Measurements from ENCODE around the gene DYNLT5.
"Not testable (repeated sequence)": the region's sequence is repeated elsewhere in the genome, so short reads cannot be mapped to it uniquely, and the experiment has no call there.

DYNLT5 gene

DNA sequence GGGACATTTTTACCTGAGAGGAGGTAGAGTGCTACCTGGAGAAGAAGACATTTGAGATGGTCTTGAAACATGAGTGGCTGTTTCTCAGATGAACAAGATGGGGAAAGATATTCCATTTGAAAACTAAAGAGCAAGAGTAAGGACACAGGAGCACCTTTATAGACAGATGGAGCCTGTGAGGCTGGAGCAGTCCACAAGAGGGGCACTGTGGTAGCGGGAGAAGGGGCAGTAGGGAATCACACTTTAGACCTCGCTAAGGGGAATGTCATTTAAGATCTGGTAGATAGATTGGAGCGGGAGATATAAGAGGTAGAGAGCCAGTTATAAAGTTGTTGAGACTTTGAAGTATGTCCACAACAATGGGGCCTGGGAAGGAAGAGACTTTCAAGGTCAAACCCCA is 23.4 kb downstream of the DYNLT5 start:
- no peak overlapping the region for H3K9ac ChIP-seq (ENCODE audit: low read length)
- no peaks in the 10 kb centered on the region for H3K9me3 ChIP-seq (ENCODE audit: control insufficient read depth, low read length)
- no peaks in the 10 kb centered on the region for H3K36me3 ChIP-seq (ENCODE audit: control insufficient read depth, insufficient read depth, low read length)
- no peaks in the 10 kb centered on the region for H3K4me1 ChIP-seq (ENCODE audit: control insufficient read depth, insufficient read depth, low read length)
- no peaks in the 10 kb centered on the region for H3K27me3 ChIP-seq (ENCODE audit: control insufficient read depth, insufficient read depth, low read length)
- no peak overlapping the region for H3K4me3 ChIP-seq (ENCODE audit: low read length)

DNA sequence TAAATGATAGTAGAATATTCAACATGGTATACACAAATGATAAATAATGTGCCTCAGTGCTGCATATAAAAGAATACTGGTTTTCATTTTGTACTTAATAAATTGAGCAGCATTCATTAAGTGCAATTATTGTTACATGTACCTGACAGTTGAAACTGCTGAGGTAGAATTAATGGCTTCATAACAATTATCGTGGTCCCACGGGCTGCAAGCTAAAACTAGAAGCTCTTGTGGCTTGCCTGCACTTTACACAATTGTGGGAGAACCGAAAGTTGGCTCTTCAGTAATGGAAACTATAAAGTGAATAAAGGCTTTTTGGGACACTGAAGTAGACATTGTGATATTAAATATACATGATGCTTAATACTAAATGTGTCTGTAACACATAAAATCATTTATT is 25.6 kb downstream of the DYNLT5 start:
- Histone ChIP-seq H3K9me3 (ENCODE audit: control insufficient read depth, low read length) (no peaks in the 10 kb centered on the region), H3K4me1 (ENCODE audit: control insufficient read depth, insufficient read depth, low read length) (no peaks in the 10 kb centered on the region), H3K9ac (ENCODE audit: low read length) (no peak overlapping the region), H3K27me3 (ENCODE audit: control insufficient read depth, insufficient read depth, low read length) (no peaks in the 10 kb centered on the region), H3K4me3 (ENCODE audit: low read length) (no peak overlapping the region), H3K36me3 (ENCODE audit: control insufficient read depth, insufficient read depth, low read length) (no peaks in the 10 kb centered on the region)

DNA sequence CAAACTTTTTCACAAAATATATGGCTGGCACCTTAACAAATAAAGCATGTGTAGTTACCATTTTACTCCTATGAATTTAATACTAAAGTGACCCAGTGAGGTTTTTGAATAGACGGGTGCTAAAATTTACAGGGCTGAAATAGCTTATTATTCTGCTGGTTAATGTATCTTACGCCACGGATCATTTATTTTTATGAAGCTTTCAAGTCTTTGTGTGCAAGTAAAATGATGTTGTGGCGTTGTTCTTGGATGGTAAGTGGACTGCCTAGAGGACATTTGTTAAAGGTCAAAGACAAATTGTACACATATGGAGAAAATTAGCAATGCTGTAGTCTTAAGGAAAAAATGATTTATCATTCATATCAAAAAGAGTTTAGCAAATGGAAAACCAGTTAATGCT is 26.0 kb downstream of the DYNLT5 start:
- Histone ChIP-seq H3K4me3 (ENCODE audit: low read length) (no peak overlapping the region), H3K9ac (ENCODE audit: low read length) (no peak overlapping the region), H3K36me3 (ENCODE audit: control insufficient read depth, insufficient read depth, low read length) (no peaks in the 10 kb centered on the region), H3K9me3 (ENCODE audit: control insufficient read depth, low read length) (no peaks in the 10 kb centered on the region), H3K4me1 (ENCODE audit: control insufficient read depth, insufficient read depth, low read length) (no peaks in the 10 kb centered on the region), H3K27me3 (ENCODE audit: control insufficient read depth, insufficient read depth, low read length) (no peaks in the 10 kb centered on the region)

DNA sequence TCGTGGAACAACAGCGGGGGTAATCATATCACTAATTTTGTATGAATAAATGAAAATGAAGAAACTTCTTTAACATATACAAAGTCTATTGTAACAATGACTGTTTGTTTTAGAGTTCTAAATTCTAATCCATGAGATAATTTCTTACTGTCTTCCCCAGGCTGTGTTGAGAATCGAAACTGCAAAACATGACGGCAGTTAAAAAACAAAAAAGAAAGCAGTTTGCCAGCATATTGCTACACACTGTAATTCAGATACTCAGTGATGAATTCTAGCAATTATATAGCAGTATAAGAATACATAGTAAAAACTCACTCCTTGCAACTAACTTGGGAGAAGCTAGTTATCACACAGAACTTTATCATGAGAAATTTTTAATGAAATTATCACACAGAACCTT is 26.7 kb downstream of the DYNLT5 start:
- H3K9ac ChIP-seq (ENCODE audit: low read length), result no peak overlapping the region
- H3K4me3 ChIP-seq (ENCODE audit: low read length), result no peak overlapping the region
- no peaks in the 10 kb centered on the region for H3K27me3 ChIP-seq (ENCODE audit: control insufficient read depth, insufficient read depth, low read length)
- H3K36me3 ChIP-seq (ENCODE audit: control insufficient read depth, insufficient read depth, low read length), result no peaks in the 10 kb centered on the region
- H3K4me1 ChIP-seq (ENCODE audit: control insufficient read depth, insufficient read depth, low read length), result no peaks in the 10 kb centered on the region
- H3K9me3 ChIP-seq (ENCODE audit: control insufficient read depth, low read length), result no peaks in the 10 kb centered on the region

DNA sequence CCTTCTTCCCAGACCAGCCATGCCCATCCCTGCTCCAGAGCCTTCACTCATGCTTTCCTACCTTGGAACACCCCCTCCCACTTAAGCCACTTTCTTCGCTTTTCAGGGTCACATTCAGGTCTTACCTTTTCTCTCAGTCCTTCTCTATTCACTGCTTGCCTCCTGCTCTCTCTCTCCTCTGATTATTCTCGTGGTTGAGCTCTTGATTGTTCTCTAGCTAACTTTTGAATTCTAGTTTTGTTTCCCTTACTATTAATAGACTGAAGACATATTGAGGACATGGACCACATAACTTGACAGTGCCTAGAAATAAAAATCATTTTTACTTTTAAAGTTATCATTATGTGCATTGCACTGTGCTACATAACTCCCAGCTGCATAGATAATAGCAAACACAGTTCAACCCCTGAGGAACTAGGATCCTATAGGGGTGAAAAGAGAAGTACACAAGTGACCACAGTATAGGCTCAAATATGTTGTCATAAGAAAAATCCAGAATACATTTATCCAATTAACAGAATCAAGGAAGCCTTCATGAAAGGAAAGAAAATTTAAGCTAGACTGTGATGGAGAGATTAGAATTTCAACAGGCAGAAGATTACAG is 27.3 kb downstream of the DYNLT5 start:
- no peak overlapping the region for H3K9ac ChIP-seq (ENCODE audit: low read length)
- no peaks in the 10 kb centered on the region for H3K36me3 ChIP-seq (ENCODE audit: control insufficient read depth, insufficient read depth, low read length)
- H3K27me3 ChIP-seq (ENCODE audit: control insufficient read depth, insufficient read depth, low read length), result no peaks in the 10 kb centered on the region
- no peaks in the 10 kb centered on the region for H3K4me1 ChIP-seq (ENCODE audit: control insufficient read depth, insufficient read depth, low read length)
- H3K4me3 ChIP-seq (ENCODE audit: low read length), result no peak overlapping the region
- H3K9me3 ChIP-seq (ENCODE audit: control insufficient read depth, low read length), result no peaks in the 10 kb centered on the region

DNA sequence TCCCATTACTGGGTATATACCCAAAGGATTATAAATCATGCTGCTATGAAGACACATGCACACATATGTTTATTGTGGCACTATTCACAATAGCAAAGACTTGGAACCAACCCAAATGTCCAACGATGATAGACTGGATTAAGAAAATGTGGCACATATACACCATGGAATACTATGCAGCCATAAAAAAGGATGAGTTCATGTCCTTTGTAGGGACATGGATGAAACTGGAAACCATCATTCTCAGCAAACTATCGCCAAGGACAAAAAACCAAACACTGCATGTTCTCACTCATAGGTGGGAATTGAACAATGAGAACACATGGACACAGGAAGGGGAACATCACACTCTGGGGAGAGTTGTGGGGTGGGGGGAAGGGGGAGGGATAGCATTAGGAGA is 33.5 kb downstream of the DYNLT5 start:
- H3K27me3 ChIP-seq (ENCODE audit: control insufficient read depth, insufficient read depth, low read length); H3K4me3 ChIP-seq (ENCODE audit: low read length); H3K36me3 ChIP-seq (ENCODE audit: control insufficient read depth, insufficient read depth, low read length): not testable (repeated sequence)

DNA sequence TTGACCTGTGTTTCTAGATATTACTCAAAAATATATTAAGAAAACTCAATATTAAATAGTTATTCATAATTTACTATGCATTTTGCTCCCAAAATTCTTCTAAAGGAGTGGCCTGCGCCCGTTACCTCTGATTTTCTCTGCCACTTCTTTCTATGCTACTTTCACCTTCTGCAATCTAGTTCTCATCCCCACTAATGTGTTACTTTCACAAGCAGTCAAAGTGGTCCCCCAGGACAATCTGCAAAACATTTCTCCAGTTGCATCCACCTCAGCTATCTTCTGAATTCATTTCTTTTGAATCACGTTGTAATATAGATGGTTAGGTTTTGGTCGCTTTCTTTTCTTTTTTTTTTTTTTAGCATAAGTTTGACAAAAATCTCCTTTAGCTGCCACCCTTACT is 35.4 kb downstream of the DYNLT5 start:
- Histone ChIP-seq H3K9ac (ENCODE audit: low read length) (no peak overlapping the region), H3K9me3 (ENCODE audit: control insufficient read depth, low read length) (no peaks in the 10 kb centered on the region), H3K27me3 (ENCODE audit: control insufficient read depth, insufficient read depth, low read length) (no peaks in the 10 kb centered on the region), H3K4me3 (ENCODE audit: low read length) (no peak overlapping the region), H3K36me3 (ENCODE audit: control insufficient read depth, insufficient read depth, low read length) (no peaks in the 10 kb centered on the region), H3K4me1 (ENCODE audit: control insufficient read depth, insufficient read depth, low read length) (no peaks in the 10 kb centered on the region)

More for the DNA sequence above, 33.5 kb downstream of the DYNLT5 start:
- not testable (repeated sequence) for H3K9me3 ChIP-seq (ENCODE audit: control insufficient read depth, low read length); H3K4me1 ChIP-seq (ENCODE audit: control insufficient read depth, insufficient read depth, low read length); H3K9ac ChIP-seq (ENCODE audit: low read length)

DNA sequence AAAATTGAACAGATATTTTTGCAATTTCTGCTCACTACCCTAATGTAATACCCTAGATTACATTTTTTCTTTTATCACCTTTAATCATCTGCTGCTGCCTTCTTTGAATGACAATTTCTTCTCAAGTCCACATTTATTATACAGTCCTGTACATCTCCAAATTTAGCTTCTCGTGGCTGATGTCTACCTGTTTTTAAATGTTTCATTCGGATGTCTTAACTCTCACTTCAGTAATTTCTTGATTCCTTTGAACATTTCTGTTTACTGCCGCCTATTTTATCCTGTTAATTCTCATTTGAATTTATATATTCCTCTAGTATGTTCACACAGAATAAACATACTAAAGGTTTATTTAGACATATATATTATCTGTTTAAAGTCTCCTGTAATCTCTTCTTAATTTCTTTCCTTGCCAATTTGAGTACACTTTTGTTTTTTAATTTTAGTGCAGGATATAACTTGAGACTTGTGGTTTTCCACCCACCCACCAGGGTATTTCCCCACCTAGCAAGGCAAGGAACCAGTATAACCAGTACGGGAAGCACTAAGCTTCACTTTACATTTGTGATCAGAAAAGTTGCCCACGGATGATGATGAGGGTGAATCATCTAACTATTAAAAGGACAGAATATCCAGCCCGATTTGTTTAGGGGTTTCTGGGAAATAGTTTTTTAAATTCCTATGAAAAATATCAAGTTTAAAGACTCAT is 36.1 kb downstream of the DYNLT5 start:
- Histone ChIP-seq H3K4me3 (ENCODE audit: low read length) (no peak overlapping the region), H3K36me3 (ENCODE audit: control insufficient read depth, insufficient read depth, low read length) (no peaks in the 10 kb centered on the region), H3K9me3 (ENCODE audit: control insufficient read depth, low read length) (no peaks in the 10 kb centered on the region), H3K4me1 (ENCODE audit: control insufficient read depth, insufficient read depth, low read length) (no peaks in the 10 kb centered on the region), H3K9ac (ENCODE audit: low read length) (no peak overlapping the region), H3K27me3 (ENCODE audit: control insufficient read depth, insufficient read depth, low read length) (no peaks in the 10 kb centered on the region)

DNA sequence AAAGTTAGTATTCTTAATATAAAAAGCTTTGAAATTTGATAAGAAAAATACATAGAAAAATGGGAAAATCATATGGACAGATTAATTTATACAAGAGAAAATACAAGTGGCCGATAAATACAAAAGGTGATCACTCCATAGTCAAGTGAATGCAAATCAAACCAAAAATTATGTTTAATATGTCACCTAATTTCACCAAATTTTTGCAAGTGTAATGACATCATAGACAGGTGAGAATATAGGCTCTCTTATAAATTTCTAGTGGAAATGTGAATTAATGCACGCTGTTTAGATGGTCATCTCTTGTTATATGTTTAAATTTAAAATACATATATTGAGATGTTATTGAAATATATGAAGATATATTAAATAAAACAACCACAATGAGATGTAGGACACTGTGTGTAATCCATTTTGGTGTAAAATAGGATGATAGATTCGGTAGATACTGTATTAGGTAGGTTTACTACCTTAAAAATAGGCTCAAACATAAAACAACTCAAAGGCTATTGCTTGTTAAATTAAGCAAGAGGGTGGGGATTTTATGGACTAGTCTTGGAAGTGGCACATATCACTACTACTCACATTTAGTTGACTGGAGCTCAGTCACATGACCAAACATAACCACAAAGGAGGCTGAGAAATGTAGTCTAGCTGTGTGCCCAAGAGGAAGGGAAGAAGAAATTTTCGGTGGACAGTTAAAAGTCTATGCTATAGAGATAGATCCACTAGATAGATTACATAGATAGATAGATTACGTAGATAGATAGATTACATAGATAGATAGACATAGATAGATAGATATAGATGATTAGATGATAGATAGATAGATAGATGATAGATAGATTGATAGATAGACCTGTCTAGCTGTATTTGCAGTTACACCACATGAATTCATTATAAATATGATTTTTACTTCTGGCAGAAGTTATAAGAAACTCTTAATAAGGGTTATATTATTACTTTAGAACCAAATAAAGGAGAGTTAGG is 39.7 kb downstream of the DYNLT5 start:
- Histone ChIP-seq H3K4me1 (ENCODE audit: control insufficient read depth, insufficient read depth, low read length) (no peaks in the 10 kb centered on the region), H3K27me3 (ENCODE audit: control insufficient read depth, insufficient read depth, low read length) (no peaks in the 10 kb centered on the region), H3K9ac (ENCODE audit: low read length) (no peak overlapping the region), H3K9me3 (ENCODE audit: control insufficient read depth, low read length) (no peaks in the 10 kb centered on the region), H3K36me3 (ENCODE audit: control insufficient read depth, insufficient read depth, low read length) (no peaks in the 10 kb centered on the region), H3K4me3 (ENCODE audit: low read length) (no peak overlapping the region)

DNA sequence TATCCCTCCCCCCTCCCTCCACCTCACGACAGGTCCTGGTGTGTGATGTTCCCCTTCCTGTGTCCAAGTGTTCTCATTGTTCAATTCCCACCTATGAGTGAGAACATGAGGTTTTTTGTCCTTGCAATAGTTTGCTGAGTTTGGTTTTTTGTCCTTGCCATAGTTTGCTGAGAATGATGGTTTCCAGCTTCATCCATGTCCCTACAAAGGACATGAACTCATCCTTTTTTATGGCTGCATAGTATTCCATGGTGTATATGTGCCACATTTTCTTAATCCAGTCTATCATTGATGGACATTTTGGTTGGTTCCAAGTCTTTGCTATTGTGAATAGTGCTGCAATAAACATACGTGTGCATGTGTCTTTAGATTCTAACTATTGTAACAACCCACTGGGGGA is 43.6 kb downstream of the DYNLT5 start:
- not testable (repeated sequence) for H3K4me1 ChIP-seq (ENCODE audit: control insufficient read depth, insufficient read depth, low read length); H3K36me3 ChIP-seq (ENCODE audit: control insufficient read depth, insufficient read depth, low read length); H3K4me3 ChIP-seq (ENCODE audit: low read length); H3K9me3 ChIP-seq (ENCODE audit: control insufficient read depth, low read length); H3K27me3 ChIP-seq (ENCODE audit: control insufficient read depth, insufficient read depth, low read length); H3K9ac ChIP-seq (ENCODE audit: low read length)

DNA sequence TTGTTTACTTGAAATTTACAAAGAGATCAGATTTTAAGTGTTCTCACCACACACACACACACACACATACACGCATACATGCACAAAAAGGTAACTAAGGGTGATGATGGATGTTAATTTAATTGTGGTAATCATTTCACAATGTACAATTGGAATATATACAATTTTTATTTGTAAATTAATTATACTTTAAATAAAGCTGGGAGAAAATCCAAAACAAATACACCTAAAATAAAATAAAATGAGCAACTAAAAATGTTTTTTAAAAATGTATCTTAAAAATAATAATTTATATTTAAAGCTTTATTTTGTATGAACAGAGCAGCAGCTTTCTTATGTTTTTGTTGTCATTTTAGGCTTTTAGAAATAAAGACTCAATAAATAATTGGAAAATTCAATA is 57.0 kb downstream of the DYNLT5 start:
- H3K4me1 ChIP-seq (ENCODE audit: control insufficient read depth, insufficient read depth, low read length), result no peaks in the 10 kb centered on the region
- H3K9me3 ChIP-seq (ENCODE audit: control insufficient read depth, low read length), result no peaks in the 10 kb centered on the region
- H3K4me3 ChIP-seq (ENCODE audit: low read length), result no peak overlapping the region
- no peak overlapping the region for H3K9ac ChIP-seq (ENCODE audit: low read length)
- no peaks in the 10 kb centered on the region for H3K27me3 ChIP-seq (ENCODE audit: control insufficient read depth, insufficient read depth, low read length)
- H3K36me3 ChIP-seq (ENCODE audit: control insufficient read depth, insufficient read depth, low read length), result no peaks in the 10 kb centered on the region

DNA sequence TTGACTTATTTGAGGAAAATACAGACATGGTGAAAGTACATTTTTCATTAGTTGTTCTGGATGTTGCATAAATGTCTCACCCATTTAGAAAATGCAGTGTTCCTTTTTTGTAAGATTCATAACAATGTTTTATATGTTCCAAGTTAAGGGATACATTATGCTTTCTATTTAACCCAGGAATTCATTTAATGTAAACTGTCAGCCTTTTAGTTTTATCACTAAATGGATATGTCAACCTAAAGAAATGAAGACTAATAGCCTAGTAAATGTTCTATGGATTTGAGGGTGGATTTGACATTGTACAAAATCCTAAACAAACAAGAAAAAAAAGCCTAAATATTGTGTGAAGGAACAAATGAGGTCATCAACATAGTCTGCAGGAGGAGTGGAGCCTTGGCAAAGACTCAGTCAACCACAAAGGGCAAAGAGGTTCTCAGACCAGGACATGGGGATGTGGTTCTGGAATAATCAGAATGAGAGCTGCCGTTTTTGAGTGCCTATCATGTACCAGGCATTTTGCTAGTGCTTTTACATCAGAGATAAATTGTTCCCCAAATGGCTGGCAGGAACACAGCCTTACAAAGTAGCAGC is 57.6 kb downstream of the DYNLT5 start:
- no peaks in the 10 kb centered on the region for H3K4me1 ChIP-seq (ENCODE audit: control insufficient read depth, insufficient read depth, low read length)
- H3K4me3 ChIP-seq (ENCODE audit: low read length), result no peak overlapping the region
- H3K36me3 ChIP-seq (ENCODE audit: control insufficient read depth, insufficient read depth, low read length), result no peaks in the 10 kb centered on the region
- H3K9me3 ChIP-seq (ENCODE audit: control insufficient read depth, low read length), result no peaks in the 10 kb centered on the region
- no peak overlapping the region for H3K9ac ChIP-seq (ENCODE audit: low read length)
- no peaks in the 10 kb centered on the region for H3K27me3 ChIP-seq (ENCODE audit: control insufficient read depth, insufficient read depth, low read length)

Measured in mucosa of stomach (tissue), 1 donor.